SU-DHL-6 (cell line): ENCODE measurements around the gene STK39.

Source experiments
- H2AFZ ChIP-seq: fragments of 200-600 bp; sonication (generic); 2 replicates; pipeline ENCODE4 v1.6.1; 2014; ENCODE audit warnings: low read depth, mild to moderate bottlenecking, moderate library complexity, mixed read lengths, antibody characterized with exemption, low read length; ENCODE audit not compliant: severe bottlenecking
- H3F3A ChIP-seq: fragments of 200-600 bp; shearing (Covaris generic); 2 replicates; pipeline ENCODE4 v1.6.0; 2016; ENCODE audit warnings: antibody characterized with exemption, mild to moderate bottlenecking; ENCODE audit not compliant: insufficient read depth
- H3K27ac ChIP-seq: fragments of 200-600 bp; sonication (generic); 2 replicates; pipeline ENCODE4 v1.5.1; 2016; ENCODE audit warnings: low read depth, mild to moderate bottlenecking, low read length, moderate library complexity, mixed read lengths
- H3K27me3 ChIP-seq: fragments of 200-600 bp; sonication (generic), shearing (Covaris generic); 2 replicates; pipeline ENCODE4 v1.6.0; 2014; ENCODE audit warnings: mild to moderate bottlenecking, low read length
- H3K36me3 ChIP-seq: fragments of 200-600 bp; sonication (generic); 2 replicates; pipeline ENCODE4 v1.6.1; 2014; ENCODE audit warnings: mild to moderate bottlenecking, low read length, mixed read lengths
- H3K4me2 ChIP-seq: fragments of 300-600, 200-600 bp; shearing (Covaris generic), sonication (generic); 2 replicates; pipeline ENCODE4 v1.6.0; 2014; ENCODE audit warnings: low read length, low read depth, mild to moderate bottlenecking; ENCODE audit not compliant: poor library complexity, severe bottlenecking
- H3K4me3 ChIP-seq: fragments of 200-600 bp; sonication (generic); 2 replicates; pipeline ENCODE4 v1.5.1; 2014; ENCODE audit warnings: antibody characterized with exemption, low read length, mild to moderate bottlenecking, mixed read lengths; ENCODE audit not compliant: insufficient read depth, poor library complexity, severe bottlenecking
- H3K79me2 ChIP-seq: fragments of 200-600 bp; sonication (generic); 2 replicates; pipeline ENCODE4 v1.6.1; 2014; ENCODE audit warnings: mild to moderate bottlenecking, low read length, moderate library complexity; ENCODE audit not compliant: insufficient read depth
- H3K9ac ChIP-seq: fragments of 200-600 bp; sonication (generic); 2 replicates; pipeline ENCODE4 v1.7.0; 2014; ENCODE audit warnings: mild to moderate bottlenecking, low read length
- H3K9me2 ChIP-seq: fragments of 200-600 bp; sonication (generic); replicated peaks from 2 replicates; pipeline ENCODE4 v1.6.1; 2014; ENCODE audit warnings: low read length; ENCODE audit not compliant: insufficient read depth
- H3K9me3 ChIP-seq: fragments of 200-600 bp; sonication (generic); 2 replicates; pipeline ENCODE4 v1.6.1; 2014; ENCODE audit warnings: low read length, mixed read lengths; ENCODE audit not compliant: insufficient read depth
- H4K20me1 ChIP-seq: fragments of 200-600 bp; sonication (generic); 2 replicates; pipeline ENCODE4 v1.6.1; 2014; ENCODE audit warnings: low read depth, mild to moderate bottlenecking, antibody characterized with exemption, low read length, moderate library complexity, mixed read lengths
- EZH2phosphoT487 ChIP-seq: fragments of 200-600 bp; sonication (generic), shearing (Covaris generic); conservative IDR thresholded peaks from 2 replicates; pipeline ENCODE4 v1.6.1; 2018; ENCODE audit warnings: mild to moderate bottlenecking, antibody characterized with exemption, low read length, moderate library complexity, mixed read lengths
- TF ChIP-seq, protein P1 (sequence below): fragments of 200-600 bp; sonication (generic); IDR thresholded peaks from one replicate; pipeline ENCODE4 v1.5.1; 2017; ENCODE audit warnings: antibody characterized with exemption, mild to moderate bottlenecking, low read length, moderate library complexity; ENCODE audit not compliant: insufficient read depth, poor library complexity, severe bottlenecking

STK39 gene

DNA sequence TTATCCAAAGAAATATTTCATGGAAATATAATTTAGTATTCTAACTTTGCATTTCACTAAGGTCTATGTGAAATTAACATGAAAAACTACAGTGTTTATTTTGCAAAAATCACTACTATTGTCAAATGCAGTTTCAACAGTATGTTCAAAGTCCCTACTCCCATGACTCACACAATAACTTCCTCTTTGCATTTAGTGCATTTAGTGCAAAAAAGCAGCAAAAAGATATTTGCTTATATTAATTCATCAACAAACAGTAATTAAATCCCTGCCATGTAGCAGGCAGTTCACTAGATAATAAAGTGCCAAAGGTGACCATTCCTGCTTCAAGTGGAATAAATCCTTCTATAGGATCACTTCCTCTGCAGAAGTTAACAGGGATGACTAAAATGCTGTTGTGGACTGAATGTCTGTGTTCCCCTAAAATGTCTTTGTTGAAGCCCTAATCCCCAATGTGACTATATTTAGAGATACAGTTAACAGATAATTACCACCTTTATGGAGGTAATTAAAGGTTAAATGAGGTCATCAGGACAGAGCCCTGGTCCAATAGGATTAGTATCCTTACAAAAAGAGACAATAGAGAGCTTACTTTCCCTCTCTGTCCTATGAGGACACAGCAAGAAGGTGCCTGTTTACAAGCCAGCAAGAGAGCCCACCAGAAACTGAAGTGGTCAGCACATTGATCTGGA is 61.7 kb downstream of the STK39 start:
- H3K9ac ChIP-seq, result no peak overlapping the region
- H3K9me2 ChIP-seq, result no peaks in the 10 kb centered on the region
- H3K27ac ChIP-seq, result no peak overlapping the region
- H2AFZ ChIP-seq, result no peak overlapping the region
- H3K36me3 ChIP-seq, result no peaks in the 10 kb centered on the region
- H3K9me3 ChIP-seq, result no peaks in the 10 kb centered on the region
- no peaks in the 10 kb centered on the region for H4K20me1 ChIP-seq
- H3F3A ChIP-seq, result no peaks in the 10 kb centered on the region
- no peaks in the 10 kb centered on the region for H3K27me3 ChIP-seq
- H3K4me3 ChIP-seq, result no peak overlapping the region
- no peaks in the 10 kb centered on the region for H3K79me2 ChIP-seq
- TF ChIP-seq, protein P1, sequence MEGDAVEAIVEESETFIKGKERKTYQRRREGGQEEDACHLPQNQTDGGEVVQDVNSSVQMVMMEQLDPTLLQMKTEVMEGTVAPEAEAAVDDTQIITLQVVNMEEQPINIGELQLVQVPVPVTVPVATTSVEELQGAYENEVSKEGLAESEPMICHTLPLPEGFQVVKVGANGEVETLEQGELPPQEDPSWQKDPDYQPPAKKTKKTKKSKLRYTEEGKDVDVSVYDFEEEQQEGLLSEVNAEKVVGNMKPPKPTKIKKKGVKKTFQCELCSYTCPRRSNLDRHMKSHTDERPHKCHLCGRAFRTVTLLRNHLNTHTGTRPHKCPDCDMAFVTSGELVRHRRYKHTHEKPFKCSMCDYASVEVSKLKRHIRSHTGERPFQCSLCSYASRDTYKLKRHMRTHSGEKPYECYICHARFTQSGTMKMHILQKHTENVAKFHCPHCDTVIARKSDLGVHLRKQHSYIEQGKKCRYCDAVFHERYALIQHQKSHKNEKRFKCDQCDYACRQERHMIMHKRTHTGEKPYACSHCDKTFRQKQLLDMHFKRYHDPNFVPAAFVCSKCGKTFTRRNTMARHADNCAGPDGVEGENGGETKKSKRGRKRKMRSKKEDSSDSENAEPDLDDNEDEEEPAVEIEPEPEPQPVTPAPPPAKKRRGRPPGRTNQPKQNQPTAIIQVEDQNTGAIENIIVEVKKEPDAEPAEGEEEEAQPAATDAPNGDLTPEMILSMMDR, result no peak
- TF ChIP-seq EZH2phosphoT487, result no peak
- no peak overlapping the region for H3K4me2 ChIP-seq

DNA sequence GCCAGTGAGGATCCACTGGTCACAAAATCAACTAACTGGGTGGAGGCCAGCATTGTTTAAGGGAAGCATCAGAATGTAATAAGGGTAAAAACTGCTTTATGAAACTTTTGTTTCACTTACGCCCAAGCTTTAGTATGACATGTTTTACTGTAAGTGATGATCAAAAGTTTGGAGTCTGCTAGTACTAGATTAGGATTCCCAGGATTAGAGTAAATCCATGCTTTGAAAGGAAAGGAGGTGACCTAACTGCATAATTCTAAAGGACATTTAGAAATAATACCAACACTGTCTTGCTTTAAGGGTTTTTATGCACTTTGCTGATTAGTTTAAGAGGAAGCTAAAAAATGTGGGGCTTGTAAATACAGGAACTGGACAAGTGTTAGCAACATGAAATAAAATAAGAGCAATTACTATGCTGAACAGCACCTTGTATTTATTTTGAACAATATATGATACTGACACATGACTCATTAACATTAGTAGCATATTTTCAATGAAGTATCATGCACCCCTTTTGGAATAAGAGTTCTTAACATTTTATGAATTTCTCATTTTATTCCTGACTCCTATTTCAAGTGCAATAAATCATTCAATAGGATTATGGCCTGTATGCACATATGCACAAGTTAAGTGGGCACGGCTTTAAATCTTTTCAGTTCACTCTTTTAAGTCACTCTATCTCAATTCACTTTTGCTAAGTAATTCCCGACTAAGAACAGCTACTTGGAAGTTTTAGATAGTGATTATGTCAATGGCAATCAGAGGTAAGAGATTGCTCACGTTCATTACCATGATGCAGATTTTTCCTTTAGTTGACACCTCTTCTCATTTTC is 62.5 kb downstream of the STK39 start:
- Histone ChIP-seq H4K20me1 (no peaks in the 10 kb centered on the region), H3K79me2 (no peaks in the 10 kb centered on the region), H3K36me3 (no peaks in the 10 kb centered on the region), H2AFZ (no peak overlapping the region), H3K27ac (no peak overlapping the region), H3K4me2 (no peak overlapping the region), H3K9me2 (no peaks in the 10 kb centered on the region), H3K9ac (no peak overlapping the region), H3K4me3 (no peak overlapping the region), H3F3A (no peaks in the 10 kb centered on the region), H3K9me3 (no peaks in the 10 kb centered on the region), H3K27me3 (no peaks in the 10 kb centered on the region)
- TF ChIP-seq EZH2phosphoT487, result no peak
- TF ChIP-seq, protein P1, result no peak

- Histone ChIP-seq H3K9ac (no peak overlapping the region), H3K79me2 (no peaks in the 10 kb centered on the region), H3K36me3 (no peaks in the 10 kb centered on the region), H3K9me3 (no peaks in the 10 kb centered on the region), H4K20me1 (no peaks in the 10 kb centered on the region), H3K27me3 (no peaks in the 10 kb centered on the region), H3K4me3 (no peak overlapping the region), H3K27ac (no peak overlapping the region), H3K9me2 (no peaks in the 10 kb centered on the region), H3K4me2 (no peak overlapping the region), H3F3A (no peaks in the 10 kb centered on the region), H2AFZ (no peak overlapping the region)
- TF ChIP-seq EZH2phosphoT487, result no peak
- TF ChIP-seq, protein P1, result no peak
Measured at GRCh38 chr2:168183308-168183997, 63.9 kb downstream of the STK39 start.
